ENCODE measurements around the gene PTRH2.
A peak's percentile ranks its signal among the peaks of the same experiment; 100 is the strongest.
"Not testable (repeated sequence)": the region's sequence is repeated elsewhere in the genome, so short reads cannot be mapped to it uniquely, and the experiment has no call there.

PTRH2 gene

DNA sequence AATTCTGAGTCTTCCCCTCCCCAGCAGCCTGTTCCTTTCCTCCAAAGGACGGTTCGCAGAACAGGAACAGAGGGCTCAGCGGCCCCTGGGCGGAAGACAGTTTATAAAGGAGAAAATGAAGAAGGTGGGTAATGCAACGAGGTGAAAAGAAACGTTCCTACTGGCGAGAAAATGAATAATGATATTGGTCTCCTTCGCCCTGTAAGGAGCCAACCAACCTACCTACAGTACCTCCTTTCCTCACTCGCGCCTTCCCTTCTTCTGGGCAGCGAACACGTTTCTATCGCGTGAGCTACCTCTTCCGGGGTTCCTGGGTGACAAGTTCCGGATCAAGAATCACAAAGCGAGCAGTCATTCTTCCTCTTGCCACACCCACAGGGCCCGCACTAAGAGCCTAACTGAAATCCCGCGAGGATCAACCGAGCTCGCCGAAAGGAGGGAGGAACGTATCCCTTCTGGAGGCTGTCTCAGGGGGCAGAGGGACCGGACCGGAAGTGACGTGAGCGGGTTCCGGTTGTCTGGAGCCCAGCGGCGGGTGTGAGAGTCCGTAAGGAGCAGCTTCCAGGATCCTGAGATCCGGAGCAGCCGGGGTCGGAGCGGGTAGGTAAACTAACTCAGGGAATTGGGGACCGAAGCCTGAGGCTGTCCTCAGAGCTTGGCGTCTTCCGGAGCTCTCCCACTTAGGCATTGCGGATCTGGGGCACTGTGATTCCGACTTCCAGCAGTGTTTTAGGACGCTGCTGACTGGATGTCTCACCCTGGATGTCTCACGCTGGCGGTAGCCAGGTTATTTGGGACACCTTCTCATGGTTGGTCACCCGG, at the start of gene PTRH2, which contains the start of gene VMP1:
Gene PTRH2 (minus strand): TSS at position 282 of the 822 bp plus-strand sequence. CDS start 9,452 bp downstream, outside the sequence.
Gene VMP1 (plus strand): TSS at position 506 of the 822 bp plus-strand sequence. CDS start 23,793 bp downstream, outside the sequence.
- peak; percentile 95 for DNase-seq

DNA sequence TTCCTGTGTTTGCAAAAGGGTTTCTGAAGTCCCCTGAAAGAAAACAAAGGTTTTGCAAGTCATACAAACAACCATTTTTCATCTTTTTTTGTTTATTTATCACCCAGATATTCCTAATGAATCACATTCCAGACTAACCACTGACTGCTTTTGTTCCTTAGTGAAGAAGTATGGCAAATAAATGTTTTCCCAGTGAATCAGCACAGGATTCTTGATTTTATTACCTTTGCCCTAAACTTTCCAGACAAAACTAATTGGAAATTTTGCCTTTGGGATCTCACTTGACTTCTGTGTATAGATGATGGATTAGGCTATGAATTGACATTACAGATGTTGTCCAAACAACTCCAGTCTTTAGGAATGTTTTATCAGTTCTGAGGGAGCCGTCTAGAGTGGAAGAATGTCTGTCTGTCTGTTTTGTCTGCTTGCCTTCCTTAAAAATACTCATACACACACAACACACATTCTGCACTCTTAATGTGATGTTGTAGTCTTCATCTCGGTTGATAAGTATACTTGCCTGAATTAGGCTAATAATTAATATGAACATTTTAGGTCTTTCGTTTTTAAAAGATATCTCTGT, 49.1 kb upstream of the PTRH2 start:
- DNase-seq = no peak

DNA sequence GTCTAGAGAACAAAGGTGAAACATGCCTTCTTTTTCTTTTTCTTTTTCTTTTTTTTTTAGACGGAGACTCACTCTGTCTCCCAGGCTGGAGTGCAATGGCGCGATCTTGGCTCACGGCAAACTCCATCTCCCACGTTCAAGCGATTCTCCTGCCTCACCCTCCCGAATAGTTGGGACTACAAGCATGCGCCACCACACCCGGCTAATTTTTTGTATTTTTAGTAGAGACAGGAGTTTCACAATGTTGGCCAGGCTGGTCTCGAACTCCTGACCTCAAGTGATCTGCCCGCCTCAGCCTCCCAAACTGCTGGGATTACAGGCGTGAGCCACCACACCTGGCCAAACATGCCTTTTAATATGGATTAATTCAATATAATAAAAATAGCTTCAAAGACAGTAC, 47.8 kb upstream of the PTRH2 start:
- DNase-seq = not testable (repeated sequence)

DNA sequence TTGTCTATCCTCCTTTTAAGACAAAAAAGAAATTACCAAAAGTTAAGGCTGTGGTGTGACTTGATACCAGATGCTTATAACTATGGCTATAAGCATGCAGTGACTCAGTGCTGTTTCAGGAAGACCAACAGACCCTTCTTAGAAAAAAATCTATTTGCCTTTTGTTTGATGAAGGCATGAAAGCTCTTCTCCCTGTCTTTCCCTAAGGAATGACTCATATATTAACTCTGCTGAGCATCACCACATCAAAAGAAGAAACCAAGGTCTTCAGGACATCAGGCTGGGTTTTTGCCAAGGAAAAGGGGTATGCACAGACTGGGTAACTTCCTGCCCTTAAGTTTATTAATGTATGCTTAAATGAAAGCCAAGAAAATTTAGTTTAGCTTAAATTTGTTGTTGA, 47.3 kb upstream of the PTRH2 start:
- no peak for DNase-seq

DNA sequence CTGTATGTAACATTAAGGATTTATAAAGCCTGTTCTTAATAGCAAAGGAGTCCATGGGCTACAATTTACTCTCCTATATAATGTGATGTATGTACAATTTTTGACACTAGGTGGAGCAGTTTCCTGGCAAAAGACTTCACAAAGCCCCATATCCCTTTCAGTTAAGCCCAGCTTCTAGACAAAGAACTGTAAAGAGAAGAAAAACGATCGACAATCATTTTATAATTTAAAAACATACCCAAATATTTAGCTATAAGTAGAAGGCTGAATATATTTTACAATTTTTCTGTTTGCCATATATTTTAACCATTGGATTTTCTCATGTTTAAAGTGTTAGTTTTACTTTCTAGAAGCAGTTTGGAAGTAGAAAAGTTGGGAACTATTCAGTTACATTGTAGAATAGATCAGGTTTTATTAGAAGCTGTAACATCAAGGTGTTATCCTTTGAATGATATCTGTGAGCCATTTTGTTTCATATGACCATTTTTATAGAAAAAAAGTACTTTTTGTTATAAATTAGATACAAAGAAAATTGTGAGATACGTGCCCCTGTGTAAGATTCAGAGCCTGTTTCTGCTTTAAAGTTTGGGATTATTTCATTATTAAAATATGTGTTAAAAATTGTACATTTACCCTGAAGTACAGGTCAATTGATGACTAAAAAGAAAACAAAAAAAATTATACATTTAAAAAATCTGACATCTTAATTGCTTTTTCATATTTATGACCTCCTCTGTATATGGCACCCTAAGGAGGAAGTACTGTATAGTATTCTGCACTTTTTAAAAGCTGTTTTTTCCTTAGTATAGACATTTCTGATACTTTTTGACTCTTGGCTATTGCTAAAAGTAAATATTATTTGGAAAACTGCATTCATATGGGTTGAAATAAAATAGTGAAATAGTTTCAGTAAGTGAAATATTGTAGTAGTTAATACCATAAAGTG, 46.6 kb upstream of the PTRH2 start:
- DNase-seq = no peak

DNA sequence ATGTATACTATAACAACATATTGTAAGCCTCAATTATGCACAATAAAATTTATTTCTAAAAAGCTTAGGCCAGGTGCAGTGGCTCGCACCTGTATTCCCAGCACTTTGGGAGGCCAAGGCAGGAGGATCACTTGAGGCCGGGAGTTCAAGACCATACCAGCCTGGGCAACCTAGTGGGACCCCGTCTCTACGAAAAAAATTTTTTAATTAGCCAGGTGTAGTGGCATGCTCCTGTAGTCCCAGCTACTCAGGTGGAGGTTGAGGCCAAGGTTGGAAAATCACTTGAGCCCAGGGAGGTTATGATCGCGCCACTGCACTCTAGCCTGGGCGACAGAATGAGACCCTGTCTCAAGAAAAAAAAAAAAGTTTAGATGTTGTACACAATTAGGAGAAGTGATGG, 45.7 kb upstream of the PTRH2 start:
- DNase-seq = no peak

DNA sequence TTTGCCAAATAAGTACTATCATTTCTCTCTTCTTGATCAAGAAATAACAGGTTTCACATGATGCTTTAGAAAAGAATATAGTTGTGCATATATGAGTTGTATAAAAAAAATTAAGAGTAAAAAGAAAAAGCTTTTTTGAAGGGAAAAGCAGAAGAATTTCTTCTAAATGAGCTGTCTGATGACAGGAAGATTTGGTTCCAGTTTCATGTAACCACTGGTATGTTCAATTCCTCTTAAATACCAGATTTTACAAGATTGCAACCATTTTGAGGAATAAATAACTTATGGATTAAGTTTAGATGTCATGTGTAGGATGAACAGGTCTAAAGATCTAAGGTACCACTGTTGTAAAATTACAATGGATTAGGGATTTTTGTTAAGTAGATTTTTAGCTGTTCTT, 45.2 kb upstream of the PTRH2 start:
- DNase-seq = no peak

DNA sequence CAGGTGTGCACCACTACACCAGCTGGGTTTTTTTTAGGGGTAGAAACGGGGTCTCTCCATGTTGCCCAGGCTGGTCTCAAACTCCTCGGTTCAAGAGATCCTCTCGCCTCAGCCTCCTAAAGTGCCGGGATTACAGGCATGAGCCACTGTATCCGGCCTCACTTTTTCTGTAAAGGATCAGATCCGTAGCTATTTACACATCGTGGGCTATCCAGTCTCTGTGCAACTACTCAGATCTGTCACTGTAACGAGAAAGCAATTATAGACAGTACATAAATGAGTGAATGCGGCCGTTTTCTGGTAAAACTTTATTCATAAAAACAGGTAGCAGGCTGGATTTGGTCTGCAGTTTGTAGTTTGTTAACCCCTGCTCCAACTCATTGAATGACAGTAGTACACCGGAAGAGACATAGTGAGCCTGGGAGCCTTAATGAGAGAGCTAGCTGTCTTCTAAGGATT, 44.8 kb upstream of the PTRH2 start:
- DNase-seq = no peak

DNA sequence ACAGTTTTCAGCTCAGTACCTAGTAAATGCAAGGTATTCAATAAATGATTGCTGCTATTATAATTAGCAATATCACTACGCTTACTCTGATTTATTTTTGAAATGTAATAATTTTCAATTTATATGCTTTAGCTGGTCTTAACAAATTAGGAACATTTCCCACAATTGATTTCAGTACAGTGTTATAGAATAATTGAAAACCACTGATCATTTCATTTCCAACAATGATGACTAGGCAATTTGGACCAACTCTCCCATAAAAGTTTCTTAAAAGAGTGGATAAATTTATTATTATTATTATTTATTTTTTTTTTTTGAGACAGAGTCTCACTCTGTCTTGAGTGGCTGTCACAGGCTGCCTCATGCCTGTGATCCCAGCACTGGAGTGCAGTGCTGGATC, 41.4 kb upstream of the PTRH2 start:
- no peak for DNase-seq

DNA sequence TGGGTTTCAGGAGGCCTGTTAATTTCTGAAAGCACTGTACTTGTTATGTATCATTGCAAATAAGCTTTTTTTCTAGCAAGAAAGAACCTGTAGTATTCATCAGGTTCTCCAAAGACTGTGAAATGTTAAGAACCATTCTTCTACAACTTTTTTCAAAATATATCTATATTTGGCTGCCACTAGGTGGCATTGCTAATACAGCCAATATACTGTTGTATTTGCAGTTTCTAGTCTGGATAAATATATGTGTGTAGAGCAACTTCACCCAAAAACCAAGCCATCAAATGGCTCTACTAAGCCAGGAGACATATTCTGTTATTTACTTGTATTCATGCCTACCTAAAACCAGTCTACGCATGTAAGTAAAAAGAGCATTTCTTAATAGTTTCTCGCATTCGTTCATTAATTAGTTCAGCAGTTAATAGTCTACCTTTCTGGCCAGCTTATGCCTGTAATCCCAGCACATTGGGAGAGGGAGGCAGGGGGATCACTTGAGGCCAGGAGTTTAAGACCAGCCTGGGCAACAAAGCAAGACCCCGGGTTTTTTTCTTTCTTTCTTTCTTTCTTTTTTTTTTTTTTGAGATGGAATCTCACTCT, 39.7 kb upstream of the PTRH2 start:
- no peak for DNase-seq

DNA sequence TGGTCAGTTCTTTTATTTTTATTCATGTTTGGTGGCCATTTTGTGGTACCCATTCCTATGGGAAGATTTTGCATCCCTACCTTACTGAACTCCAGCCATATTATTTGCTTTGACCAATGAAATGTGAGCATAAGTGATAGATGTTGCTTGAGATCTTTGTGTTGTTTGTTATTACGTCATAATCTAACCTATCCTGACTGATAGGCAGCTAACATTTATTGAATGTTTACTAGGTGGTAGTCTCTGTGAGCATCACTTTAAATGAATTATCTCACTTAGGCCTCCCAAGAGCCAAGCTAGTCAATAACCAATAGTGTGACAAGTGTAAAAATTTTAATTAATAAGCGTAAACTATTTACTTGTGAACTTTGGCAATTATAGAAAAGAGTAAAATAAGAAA, 37.8 kb upstream of the PTRH2 start:
- DNase-seq = no peak

DNA sequence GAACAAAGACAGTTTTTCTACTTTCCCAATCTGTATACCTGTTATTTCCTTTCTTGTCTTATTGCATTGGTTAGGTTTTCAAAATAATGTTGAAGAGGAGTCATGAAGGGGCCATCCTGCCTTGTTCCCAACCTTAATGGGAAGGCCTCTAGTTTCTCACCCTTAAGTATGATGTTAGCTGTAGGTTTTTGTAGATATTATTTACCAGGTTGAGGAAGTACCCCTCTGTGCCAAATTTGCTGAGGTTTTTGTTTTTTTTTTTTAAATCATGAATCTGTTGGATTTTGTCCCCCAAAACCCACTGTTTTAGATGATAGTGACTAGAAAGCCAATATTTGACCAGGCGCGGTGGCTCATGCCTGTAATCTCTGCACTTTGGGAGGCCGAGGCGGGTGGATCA, 36.6 kb upstream of the PTRH2 start:
- DNase-seq = no peak

DNA sequence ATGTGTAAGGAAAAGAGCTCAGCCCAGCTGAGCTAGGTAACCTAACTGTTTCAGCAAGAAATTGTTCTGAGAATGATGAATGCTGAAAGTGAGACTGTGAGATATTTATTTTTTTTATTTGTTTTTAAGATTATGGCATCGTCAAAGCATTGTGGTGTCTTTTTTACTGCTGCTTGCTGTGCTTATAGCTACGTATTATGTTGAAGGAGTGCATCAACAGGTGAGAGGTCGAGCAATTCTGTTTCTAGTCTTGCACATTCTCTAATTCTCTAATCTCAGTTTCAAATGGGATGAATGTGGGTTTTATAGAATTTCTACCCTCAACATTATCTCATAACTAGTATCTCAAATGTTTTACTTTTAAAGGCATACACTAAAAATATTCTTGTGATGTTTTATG, 30.1 kb upstream of the PTRH2 start:
- no peak for DNase-seq

DNA sequence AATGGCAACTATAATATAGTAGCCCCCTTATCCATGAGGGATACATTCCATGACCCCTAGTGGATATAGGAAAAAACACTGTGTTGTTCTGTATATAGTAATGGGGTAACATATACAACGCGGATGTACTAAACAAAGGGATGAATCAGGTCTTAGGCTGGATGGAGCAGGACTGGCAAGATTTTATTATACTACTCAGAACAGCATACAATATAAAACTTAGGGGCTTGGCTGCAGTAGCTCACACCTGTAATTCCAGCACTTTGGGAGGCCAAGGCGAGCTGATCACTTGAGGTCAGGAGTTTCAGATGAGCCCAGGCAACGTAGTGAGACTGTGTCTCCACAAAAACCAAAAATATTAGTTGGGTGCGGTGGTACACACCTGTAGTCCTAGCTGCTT, 27.0 kb upstream of the PTRH2 start:
- no peak for DNase-seq

DNA sequence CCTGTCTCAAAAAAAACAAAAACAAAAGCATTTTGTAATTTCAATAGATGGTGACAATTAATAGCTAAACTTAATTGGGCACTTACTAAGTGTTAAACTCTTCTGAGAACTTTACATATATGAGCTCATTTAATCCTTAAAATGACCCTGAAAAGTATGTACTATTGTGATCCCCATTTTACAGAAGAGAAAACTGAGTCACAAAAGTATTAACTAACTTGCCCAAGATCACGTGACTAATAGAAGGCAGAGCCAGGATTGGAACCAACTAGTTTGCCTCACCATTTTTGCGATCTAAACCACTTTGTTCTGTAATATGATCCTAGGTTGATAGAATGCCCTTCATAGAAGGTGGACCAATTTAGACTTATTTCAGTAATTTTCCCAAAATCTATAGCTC, 26.5 kb upstream of the PTRH2 start:
- DNase-seq = no peak

DNA sequence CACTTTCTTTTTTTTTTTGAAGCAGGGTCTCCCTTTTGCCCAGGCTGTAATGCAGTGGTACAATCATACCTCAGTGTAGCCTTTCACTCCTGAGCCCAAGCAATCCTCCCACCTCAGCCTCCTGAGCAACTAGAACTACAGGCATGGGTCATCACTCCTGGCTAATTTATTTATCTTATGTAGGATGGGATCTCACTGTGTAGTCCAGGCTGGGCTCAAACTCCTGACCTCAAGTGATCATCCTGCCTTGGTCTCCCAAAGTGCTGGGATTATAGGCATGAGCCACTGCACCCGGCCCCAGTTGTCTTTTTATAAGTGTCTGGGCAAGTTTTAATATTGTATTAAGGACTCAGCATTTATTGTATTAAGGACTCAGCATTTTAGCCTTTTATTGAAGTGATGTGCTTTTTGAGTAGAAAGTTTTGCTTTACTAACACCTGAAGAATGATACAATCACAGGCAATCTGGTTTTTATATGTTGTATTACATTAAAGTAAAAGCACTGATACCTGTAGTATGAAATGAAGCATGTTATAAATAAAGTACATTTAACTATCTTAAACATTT, 23.1 kb upstream of the PTRH2 start:
- no peak for DNase-seq

DNA sequence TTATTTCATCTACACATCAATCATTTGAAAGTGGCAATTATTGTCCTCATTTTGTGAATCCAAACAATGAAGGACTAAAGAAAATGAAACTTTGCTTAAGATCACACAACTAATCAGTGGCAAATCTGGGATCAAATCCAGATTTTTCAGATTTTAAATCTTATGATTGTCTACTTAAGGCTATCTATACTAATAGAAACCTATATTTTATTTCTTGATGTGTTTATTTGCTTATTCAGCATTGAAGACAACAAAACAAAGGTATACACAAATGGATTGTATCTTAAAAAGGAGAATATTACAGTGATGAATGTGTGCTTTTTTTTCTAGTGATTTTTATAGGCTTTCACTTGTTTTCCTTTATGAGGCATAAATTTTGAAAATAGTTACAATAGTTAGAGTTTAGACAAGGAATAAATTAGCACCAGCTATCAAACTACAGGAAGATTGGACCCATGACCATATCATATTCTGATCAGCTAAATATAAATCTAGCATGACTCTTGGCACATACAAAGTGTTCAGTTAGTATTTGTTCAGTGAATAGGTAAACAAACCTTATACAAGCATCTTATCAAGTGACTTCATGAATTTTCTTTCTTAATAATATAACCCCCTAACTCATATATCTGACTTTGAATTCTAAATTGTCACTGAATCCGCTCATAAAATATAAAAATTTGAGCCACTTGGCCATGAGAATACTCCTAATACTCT, 20.7 kb upstream of the PTRH2 start:
- no peak for DNase-seq

DNA sequence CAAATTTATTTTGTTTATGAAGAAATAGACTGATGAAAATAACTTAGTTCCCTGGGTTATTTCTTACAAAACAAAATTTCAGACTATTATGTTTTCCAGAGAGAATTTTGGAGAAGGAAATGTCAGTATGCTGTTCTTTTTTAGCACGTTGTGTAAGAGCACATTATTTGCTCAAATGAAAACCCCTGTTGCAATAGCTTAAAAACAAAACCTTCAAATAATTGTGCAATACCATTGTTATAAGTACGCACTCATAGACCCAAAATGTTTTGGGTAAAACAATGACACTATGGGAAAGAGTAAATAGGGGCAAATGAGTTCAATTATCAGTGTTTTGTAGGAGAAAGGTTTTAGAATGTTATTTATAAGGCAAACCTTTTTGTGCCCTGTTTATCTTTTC, 18.5 kb upstream of the PTRH2 start:
- DNase-seq = no peak

DNA sequence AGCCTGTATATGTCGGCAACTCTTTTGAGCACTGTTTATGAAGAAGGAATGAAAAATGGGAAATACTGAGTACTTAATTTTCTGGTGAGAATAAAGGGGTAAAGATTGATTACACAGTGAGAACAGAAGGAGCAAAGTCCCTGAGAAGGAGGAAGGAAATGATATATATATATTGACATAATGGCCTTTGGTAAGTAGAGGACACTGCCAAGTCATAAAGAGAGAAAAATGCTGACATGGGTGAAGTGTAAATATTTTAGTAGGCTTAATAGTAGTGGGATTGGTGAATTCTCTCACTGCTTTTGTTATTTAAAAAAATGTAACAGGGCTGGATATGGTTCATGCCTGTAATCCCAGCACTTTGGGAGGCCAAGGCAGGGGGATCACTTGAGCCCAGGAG, 16.4 kb upstream of the PTRH2 start:
- no peak for DNase-seq

DNA sequence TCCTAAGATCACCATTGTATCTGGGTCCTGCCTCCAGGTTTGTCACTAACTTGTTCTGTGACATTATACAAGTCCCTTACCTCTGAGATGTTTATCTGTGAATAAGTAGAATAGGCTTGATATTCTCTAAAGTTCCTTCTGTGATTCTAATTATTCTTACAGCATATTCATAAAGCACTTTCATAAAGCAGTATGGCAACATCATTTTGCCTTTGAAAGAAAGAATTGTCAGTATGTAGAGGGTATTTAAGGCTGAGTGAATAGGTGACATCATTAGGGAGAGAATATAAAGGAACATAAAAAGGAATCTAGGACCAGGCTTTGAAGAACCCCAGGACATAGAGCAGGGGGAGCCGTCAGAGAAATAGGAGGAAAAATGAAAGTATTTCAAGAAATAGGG, 15.8 kb upstream of the PTRH2 start:
- DNase-seq = no peak

DNA sequence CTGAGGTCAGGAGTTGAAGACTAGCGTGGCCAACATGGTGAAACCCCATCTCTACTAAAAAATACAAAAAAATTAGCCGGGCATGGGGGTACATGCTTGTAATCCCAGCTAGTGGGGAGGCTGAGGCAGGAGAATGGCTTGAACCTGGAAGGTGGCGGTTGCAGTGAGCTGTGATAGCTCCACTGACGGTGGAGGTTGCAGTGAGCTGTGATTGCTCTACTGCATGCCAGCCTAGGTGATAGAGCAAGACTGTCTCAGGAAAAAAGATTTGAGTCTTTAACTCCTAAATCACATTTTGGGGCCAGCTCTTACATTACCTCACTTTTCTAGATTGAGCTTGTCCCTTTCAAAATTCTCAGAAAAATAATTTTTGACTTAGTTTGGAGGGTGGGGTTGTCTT, 15.4 kb upstream of the PTRH2 start:
- no peak for DNase-seq

DNA sequence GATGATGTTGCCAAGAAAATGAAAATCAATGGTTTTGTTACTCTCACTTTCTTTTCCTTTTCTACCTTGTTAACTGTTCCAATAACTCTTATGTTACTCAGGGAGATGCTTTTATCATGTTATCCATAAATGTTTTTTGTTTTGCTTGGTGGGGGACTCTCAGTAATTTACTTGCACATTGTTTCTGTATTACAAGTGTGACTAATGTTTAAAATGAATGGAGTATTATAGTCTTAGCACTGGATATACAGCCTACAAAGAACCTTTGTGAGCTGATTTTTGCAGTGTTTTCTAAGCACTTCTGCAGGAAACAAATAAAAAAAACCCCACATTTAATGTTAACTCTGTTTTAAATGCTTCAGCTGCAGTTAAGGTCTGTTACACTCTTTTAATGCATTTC, 12.3 kb upstream of the PTRH2 start:
- DNase-seq = no peak
